ENCODE measurements around the gene KISS1. TPM values are rescaled to one million over a fixed set of nuclear protein-coding genes. Genes with fewer than 3 reads are reported as not detected.

Gene KISS1
- total and polyA plus RNA-seq, 12 donors: not detected

- H3K27me3 ChIP-seq: no peaks in the 10 kb centered on the region
- intact Hi-C loops (cut with DNase I): no loop called here
- TF ChIP-seq, protein P1, sequence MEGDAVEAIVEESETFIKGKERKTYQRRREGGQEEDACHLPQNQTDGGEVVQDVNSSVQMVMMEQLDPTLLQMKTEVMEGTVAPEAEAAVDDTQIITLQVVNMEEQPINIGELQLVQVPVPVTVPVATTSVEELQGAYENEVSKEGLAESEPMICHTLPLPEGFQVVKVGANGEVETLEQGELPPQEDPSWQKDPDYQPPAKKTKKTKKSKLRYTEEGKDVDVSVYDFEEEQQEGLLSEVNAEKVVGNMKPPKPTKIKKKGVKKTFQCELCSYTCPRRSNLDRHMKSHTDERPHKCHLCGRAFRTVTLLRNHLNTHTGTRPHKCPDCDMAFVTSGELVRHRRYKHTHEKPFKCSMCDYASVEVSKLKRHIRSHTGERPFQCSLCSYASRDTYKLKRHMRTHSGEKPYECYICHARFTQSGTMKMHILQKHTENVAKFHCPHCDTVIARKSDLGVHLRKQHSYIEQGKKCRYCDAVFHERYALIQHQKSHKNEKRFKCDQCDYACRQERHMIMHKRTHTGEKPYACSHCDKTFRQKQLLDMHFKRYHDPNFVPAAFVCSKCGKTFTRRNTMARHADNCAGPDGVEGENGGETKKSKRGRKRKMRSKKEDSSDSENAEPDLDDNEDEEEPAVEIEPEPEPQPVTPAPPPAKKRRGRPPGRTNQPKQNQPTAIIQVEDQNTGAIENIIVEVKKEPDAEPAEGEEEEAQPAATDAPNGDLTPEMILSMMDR (IDR thresholded peaks at IDR 0.05): no peak
- peaks cover 0 to 3% (median 0%) of the 10 kb centered on the region in 9 donors for H3K4me1 ChIP-seq
- no peak for ATAC-seq
- no peak for DNase-seq
- peaks cover 0 to 81% (median 11%) of the 10 kb centered on the region in 9 donors for H3K36me3 ChIP-seq
- H3K4me3 ChIP-seq: no peak overlapping the region
- H3K27ac ChIP-seq: no peak overlapping the region
- H3K9me3 ChIP-seq: peaks cover 0 to 6% (median 0%) of the 10 kb centered on the region in 11 donors
- WGBS, 2 donors: 97 to 98% methylated on average over 13 of the region's 13 CpGs
Measured at GRCh38 chr1:204228896-204229295, 32.6 kb upstream of the KISS1 start.

GRCh38 chr1:204227996-204228785 lies 31.9 kb upstream of the KISS1 start:
- TF ChIP-seq, protein P1 (IDR thresholded peaks at IDR 0.05): no peak
- 89 to 93% methylated on average over 20 of the region's 20 CpGs for WGBS, 2 donors
- Histone ChIP-seq H3K9me3 (peaks cover 0 to 6% (median 0%) of the 10 kb centered on the region in 11 donors), H3K27me3 (no peaks in the 10 kb centered on the region), H3K4me1 (peaks cover 0 to 3% (median 0%) of the 10 kb centered on the region in 9 donors), H3K27ac (no peak overlapping the region), H3K36me3 (peaks cover 0 to 76% (median 11%) of the 10 kb centered on the region in 9 donors), H3K4me3 (no peak overlapping the region)
- ATAC-seq (no peak), DNase-seq (no peak)
- intact Hi-C loops (cut with DNase I): no loop called here

DNA sequence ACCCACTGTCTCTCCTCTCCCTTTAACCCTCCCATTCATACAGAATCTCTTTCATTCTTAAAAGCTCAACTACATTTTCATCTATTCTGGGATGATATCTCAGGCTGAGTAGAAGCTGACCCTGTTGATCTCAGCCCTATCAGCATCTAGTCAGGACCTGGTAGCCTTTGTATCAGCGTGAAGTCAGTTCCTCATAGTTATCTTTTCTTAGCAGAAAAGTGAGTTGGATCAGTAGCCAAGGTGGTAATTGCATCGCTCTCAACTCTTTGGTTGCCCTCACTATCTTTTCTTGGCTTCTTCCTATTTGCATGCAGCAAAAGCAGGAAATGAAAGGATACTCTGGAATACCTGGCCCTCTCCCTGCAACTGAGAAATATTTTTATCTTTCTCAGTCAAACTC lies 31.1 kb upstream of the KISS1 start:
- TF ChIP-seq, protein P1 (IDR thresholded peaks at IDR 0.05): no peak
- Histone ChIP-seq H3K27ac (no peak overlapping the region), H3K36me3 (peaks cover 0 to 79% (median 11%) of the 10 kb centered on the region in 9 donors), H3K9me3 (peaks cover 0 to 6% (median 0%) of the 10 kb centered on the region in 11 donors), H3K4me1 (peaks cover 0 to 9% (median 0%) of the 10 kb centered on the region in 9 donors), H3K27me3 (no peaks in the 10 kb centered on the region), H3K4me3 (no peak overlapping the region)
- intact Hi-C loops (cut with DNase I): no loop called here
- WGBS, 2 donors: 95 to 96% methylated on average over 2 of the region's 2 CpGs
- no peak for ATAC-seq
- DNase-seq: no peak

- H3K9me3 ChIP-seq: no peaks in the 10 kb centered on the region
- no peak overlapping the region for H3K4me3 ChIP-seq
- H3K27me3 ChIP-seq: no peaks in the 10 kb centered on the region
- H3K27ac ChIP-seq: no peak overlapping the region
- H3K4me1 ChIP-seq: peaks cover 0 to 11% (median 0%) of the 10 kb centered on the region in 9 donors
- intact Hi-C loops (cut with DNase I): no loop called here
- WGBS, 2 donors: 91 to 93% methylated on average over 16 of the region's 16 CpGs
- DNase-seq (no peak), ATAC-seq (no peak)
- peaks cover 0 to 80% (median 11%) of the 10 kb centered on the region in 9 donors for H3K36me3 ChIP-seq
- TF ChIP-seq, protein P1 (IDR thresholded peaks at IDR 0.05): no peak
Measured at GRCh38 chr1:204225841-204226735, 29.8 kb upstream of the KISS1 start.
